UCSD-AML1 (cell line): ENCODE data around the gene EPS15.
"Not testable (repeated sequence)": the region's sequence is repeated elsewhere in the genome, so short reads cannot be mapped to it uniquely, and the experiment has no call there.

Experiments
- DNase-seq: peaks from one replicate; lab custom pipeline; 2025; ENCODE audit not compliant: unreplicated experiment; lab: John Stamatoyannopoulos, UW

Gene EPS15

DNA sequence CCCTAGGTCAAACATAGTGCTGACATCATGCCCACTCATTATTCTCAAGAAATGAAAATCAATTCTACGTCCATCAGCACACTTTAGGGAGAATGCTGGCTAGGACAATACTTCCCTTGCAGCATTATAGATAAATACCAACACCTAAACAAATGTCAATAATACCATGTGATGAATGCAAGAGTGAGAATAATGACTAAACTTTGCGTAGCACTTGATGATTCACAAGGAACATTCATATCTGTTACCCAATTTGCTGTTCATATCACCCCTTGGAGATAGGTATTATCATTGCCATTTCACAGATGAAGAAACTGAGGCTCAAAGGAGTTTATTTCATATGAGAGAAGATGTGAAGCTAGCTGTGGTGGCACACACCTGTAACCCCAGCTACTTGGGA lies 24.8 kb upstream of the EPS15 start:
- DNase-seq: no peak

DNA sequence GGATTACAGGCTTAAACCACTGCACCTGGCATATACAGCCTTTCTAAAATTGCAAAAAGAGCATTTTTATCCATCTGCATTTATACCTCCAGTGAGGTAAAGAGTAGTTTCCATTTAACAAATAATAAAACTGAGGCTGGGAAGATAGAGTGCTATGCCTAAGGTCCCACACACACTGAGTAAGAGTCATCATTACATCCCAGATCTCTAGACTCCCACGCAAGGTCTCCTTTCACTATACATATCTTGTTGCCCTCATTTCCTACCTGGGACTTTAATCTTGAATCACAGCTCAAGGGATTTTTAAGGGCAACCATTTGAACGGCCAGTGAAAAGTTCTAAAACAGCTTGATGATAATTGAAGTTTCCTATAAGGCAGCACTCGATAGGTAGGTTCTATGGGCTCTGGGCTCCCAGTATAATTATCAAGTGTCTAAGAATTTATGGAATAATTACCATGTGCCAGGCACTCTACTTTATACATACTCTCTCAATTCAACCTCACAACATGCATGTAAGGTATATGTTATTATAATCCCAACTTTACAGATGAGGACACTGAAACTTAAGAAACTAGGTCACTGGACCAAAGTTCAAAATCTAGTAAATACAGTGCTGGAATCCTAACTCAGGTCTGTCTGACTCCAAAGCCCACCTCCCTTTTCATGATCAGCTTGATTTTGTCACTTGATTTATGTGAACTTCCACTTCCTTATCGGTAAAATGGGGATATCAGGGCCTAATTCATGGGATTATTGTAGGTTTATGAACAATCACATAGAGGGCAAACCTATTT lies 23.3 kb upstream of the EPS15 start:
- no peak for DNase-seq

DNA sequence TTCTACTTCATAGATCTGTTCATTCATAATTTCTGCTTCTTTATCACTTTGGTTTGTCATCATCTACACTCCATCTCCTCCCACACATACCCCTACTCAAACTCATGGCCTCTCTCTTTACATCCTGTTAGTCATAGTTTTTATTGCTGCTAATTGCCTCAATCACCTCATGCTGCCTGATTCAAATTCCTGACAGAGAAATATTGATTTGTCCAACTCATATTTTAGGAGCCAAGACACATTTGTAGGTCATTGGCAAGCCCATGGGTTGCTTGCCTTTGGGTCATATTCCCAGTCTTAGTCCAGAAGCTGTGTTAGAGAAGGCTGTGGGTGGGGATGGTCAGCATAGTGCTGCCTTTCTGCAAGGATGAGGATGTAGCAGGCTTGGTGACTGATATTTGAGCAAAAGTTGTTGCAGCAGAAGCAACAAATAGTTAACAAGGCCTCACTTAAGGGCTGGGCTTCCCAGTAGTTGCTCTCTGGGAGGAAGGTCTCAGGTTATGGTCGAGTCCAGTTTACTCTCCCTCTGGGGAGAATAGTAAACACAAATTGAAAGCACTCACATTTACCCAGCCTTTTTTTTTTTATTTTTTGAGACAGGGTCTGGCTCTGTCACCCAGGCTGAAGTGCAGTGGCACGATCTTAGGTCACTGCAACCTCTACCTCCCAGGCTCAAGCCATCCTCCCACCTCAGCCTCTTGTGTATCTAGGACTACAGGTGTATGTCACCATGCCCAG lies 22.4 kb upstream of the EPS15 start:
- DNase-seq: no peak

DNA sequence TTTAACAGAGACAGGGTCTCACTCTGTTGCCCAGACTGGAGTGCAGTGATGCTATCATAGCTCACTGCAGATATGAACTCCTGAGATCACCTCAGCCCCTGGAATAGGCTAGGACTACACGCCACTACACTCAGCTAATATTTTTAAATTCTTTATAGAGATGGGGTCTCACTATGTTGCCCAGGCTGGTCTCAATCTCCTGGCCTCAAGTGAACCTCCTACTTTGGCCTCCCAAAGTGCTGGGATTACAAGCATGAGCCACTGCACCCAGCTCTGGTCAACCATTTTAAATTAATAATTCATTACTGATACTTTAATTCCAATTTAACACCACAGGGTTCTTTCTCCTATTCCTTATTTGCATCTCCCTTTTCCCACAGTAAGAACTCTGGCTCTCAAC lies 18.5 kb upstream of the EPS15 start:
- DNase-seq: no peak

DNA sequence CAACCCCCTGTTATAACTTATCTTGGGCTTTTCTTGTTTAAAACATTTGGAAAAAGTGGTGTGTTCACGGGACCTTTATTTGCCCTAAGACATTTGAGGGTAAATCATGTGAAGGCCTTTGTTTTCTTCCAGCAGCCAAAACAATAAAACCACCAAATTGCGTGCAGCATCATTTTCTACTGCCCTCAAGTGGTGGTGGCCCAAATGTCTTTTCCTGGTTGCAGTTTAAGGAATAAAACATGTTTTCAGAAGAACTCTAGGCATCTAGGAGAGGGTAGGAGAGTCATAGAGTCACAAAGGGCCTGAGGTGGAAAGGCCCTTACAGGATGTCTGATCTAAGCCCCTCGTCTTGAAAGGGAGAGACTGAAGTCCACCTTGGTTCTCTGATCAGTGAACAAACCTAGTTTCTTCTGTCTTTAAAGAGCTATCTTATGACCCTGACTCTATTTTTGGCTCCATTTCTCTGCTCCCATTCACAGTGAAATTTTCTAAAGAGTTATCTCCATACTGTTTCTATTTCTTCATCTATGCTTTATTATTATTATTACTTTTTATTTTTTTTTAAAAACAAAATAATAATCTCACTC lies 16.0 kb upstream of the EPS15 start:
- peak; percentile 46 for DNase-seq

DNA sequence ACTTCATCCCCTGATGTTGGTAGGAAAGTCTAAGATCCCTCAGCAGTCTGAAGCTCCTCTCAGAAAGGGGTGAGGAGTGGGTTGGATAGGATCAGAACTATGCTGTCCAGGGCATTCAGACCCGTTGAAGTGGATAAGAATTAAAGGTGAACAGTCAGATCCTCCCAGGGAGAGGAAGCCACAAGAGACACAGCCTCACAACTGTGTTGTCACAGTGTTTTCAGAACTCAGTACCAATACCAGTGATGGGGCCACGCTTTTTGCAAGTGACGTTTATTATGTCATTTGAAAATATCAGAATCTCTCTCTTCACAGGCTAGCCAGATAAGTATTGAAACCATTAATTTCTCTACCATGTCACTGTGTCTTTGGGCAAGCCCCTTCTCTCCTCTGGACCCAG lies 15.4 kb upstream of the EPS15 start:
- DNase-seq: no peak

DNA sequence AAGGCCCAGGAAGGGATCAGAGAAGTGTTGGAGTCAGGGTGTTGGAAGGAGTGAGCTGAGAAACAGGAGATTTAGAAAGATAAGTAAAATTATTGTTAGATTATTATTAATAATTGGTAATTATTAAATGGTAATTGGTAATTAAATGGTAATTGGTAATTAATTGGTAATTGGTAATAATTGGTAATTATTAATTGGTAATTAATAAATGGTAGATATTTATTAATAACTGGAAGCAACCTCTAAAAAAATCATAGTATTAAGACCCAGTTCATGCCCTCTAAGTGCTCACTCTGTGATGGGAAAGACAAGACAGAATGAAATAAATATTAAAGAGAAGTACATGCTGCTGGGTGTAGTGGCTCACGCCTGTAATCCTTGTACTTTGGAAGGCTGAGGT lies 13.8 kb upstream of the EPS15 start:
- no peak for DNase-seq

DNA sequence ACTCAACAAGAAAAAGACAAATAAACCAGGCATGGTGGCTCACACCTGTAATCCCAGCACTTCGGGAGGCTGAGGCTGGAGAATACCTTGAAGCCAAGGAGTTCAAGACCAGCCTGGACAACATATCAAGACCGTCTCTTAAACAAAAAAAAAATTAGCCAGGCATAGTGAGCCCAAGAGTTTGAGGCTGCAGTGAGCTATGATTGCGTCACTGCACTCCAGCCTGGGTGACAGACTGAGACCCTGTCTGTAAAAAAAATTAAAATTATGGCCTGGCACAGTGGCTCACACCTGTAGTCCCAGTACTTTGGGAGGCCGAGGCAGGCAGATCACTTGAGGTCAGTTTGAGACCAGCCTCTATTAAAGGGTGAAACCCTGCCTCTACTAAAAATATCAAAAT lies 11.4 kb upstream of the EPS15 start:
- DNase-seq: not testable (repeated sequence)

DNA sequence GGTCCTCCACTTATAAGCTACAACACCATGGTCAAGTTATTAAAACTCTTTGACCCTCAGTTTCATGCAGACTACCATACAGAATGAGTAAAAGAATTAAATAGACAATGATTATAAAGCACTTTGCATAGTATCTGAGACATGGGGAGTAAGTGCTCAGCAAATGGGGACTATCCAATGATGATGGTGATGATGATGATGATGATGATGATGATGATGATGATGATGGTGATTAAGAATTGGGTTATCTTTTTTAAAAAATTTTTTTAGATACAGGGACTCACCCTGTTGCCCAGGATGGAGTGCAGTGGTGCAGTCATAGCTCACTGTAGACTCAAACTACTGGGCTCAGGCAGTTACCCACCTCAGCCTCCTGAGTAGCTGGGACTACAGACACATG lies 8.1 kb upstream of the EPS15 start:
- DNase-seq: no peak

DNA sequence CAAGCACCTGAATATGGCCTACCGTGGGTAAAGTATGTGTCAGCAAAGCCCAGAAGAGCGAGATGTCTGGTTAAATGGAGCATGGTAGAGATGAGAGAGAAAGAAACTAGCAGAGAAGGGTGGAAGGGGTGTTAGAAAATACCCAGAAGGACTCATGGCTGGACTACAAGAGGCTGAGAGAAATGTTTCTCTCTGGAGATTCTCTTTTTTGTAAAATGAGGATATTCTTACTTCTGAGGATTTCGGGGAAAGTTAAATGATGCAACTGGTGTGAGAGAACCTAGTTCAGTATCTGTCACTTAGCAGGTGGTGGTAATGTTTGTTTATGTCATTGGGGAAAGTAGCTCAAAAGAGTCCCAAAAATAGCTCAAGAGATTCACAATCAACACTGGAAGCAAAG lies 7.2 kb upstream of the EPS15 start:
- no peak for DNase-seq

DNA sequence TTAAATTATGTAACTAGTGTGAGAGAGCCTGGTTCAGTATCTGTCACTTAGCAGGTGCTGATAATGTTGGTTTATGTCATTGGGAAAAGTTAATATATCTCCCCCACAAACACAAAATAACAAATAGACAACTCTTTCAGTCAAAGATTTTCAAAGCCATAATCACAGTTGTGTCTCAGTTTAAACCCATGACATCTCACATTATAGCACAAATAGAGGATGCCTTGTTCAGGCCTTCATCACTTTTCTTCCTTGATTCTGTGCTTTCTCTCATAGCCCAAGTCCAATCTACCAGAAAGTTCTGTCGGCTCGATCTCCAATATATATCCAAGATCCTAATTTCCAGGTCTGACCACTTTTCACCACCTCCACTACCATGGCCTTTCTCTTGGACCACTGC lies 6.2 kb upstream of the EPS15 start:
- DNase-seq: no peak

DNA sequence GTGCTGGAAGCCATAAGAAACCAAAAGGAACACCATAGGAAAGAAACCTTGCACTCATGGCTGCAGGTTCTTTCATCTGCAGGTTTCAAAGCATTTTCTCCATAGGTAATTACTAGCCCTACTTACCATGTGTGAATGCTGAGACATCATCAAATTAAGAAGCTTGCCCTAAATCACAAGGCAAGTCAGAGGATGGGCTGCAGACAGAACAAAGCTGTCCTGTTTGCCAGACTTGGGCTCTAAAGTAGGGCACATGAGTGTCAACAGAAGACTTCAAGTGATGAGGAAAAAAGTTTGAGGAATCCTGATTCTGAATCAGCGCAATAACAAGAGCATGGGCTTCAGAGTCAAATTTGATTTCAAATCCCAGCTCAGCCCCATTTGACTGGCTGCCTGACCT lies 5.8 kb upstream of the EPS15 start:
- DNase-seq: no peak

DNA sequence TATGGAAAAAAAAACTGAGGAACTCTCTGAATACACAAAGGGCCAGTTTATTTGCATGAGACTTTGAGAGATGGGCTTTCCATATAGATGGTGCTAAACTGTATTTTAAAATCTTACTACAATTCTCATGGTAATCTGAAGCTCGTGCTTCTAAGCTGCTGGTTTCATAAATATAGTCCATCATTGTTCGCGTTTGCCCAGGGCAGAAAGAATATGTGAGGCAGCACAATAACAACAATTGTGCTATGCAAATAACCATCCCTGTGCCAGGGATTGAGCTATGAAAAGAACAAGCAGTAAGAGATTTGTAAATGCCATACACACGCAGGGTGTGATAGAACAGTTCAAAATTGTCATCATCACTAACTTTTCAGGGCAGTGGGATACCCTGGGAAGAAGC lies 4.9 kb upstream of the EPS15 start:
- DNase-seq: no peak

DNA sequence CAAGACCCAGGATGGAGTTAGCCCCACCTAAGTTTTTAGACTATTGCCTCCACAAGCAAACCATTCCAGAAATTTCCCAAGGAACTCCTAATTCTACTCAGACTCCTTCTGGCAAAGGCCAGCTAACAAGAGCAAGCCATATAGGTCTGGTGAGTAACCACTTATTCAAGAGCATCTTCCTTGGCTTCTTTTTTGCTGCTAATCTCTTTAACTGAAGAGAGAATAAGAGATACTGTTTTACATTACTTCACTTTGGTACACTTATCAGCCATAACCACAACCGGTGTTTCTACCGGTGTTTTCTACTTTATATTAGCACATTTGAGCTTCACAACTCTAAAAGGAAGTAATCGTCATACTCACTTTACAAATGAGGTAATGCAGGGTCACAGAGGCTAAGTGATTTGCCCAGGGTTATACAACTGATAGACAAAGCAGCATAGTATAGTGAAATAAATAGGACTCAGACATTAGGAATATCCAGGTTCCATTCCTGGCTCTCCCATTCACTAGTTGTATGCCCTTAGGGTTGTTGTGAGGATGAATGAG lies 1.7 kb upstream of the EPS15 start:
- no peak for DNase-seq

DNA sequence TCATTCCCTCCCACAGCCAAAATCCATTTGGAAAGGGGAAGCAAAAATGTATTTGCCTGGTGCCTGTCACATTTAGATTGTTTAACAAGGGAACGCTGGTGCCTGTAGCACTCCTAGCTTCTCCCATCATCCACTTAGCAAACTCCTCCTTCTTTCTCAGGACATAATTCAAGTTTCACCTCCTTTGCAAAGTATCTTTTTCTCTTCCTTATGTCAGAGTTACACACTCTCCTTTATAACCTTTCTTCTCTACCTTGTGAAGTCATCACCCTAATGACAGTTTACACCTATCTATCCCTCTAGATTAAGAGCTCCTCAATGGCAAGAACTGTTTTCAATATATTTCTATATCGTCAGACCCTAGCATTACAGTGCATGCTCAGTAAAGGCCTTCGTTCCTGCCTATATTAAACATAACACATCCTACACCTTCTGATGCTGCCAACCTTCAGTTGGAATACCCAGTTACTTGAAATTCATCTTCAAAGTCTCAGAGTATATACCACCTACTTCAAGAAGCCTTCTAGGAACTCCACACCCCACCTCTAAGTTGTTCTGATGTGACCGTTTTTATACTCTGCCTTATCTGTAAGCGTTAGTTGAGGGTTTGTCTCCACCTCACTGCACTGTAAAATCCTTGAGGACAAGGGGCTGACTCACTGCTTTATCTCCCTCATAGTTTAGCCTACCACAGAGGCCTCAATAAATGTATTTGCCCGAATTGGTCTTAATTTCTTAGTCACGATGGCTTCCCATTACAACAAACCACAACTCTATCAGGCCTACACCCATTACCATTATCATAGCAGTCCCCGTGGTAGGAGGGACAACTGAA lies 1.0 kb upstream of the EPS15 start:
- DNase-seq: no peak

DNA sequence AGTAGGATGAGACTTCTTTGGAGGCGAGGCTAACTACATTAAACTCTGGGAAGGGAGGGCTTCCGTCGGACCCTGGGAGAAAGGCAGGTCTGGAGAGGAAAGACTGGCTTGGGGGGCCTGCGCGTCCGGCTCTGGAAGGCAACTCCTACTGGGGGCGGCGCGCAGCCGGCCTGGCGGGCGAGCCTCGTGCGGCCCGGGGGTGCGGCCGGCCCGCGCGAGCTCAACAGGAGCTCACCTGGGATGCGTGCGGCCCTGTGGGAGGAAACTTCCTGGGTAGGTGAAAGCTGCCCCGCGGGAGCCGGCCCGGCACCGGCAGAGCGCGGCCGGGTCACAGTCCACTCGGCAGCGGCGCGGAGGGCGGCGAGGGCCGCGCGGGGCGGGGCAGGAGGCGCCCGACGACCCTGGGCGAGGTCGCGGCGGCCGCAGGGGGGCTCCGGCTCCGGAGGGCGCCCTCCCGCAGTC lies 449 bp downstream of the EPS15 start:
- DNase-seq: peak; percentile 62

DNA sequence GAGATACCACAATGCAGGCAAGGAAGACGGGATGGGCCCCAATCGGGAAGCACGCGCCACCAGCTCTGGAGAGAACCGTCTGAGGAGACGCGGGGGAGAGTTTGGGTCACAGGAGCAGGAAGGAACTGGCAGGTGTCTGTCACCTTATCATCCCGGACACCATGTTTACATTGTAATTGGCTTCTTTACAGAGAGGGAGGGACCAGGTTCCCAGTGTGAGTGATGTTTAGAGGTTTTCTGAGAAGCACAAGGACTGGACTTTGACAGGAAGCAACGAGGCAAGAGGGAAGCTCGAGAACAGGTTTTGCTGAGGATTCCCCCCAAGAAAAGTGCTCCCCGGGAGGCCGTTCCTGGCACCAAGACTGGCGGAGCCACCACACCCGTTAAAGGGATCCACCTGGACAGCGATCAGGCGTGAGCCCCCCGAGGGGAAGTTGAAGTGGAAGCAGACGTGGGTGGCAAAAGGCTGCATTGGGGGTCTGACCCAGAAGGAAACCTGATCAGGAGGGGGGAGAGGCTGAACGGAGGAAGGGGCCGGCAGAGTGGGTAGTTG lies 957 bp downstream of the EPS15 start:
- DNase-seq: peak; percentile 65

DNA sequence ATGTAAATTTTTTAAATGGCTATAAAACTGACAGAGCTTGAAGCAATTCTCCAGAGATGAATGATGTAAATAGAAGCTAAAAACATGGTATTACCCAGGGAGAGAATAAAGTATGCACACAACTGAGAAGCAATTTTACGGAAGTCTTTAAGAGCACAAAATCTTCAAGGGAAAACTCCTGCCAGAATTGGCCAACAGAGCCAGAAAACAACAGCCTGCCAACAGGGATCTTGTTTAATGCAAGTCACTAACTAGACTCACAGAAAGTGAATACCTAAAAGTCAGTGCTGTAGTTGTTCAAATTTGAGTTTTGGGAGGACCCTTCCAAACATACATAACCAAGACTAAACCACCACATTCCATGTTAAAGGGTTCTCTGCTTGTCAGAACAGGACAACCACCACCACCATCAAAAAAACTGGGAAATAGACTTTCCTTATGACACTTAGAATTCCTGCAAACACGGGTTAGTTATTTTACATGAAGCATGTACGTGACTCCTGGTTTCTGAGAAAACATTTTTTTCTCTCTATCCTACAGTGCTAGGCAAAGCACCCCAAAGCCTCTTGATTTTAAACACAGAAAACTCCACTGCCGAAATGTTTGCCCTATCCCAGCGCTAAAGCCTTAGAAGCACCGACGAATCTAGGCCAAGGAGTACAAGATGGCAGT lies 1.6 kb downstream of the EPS15 start:
- DNase-seq: no peak

DNA sequence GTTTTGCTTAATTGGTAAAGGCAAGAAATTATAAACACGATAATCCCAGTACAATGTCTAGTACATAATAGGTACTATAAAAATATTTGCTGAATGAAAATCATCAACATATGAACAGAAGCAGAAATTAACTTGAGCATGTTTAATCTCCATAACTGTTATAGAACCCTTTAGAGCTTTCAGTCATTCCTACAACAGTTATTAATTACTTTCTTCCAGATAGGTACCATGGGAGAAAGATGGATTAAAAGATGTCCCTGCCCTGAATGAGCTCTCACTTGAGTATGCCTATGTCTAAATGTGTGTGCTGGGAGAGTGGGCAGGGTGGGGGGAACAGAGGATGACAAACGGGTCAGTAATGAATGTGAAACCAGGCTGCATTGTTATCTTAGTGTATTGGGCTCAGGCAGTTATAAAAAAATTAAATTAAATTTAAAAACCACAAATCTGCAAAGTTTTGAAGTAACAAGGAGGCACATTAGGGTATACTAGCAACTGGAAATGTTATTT lies 2.4 kb downstream of the EPS15 start:
- DNase-seq: no peak
